Peyer's patch (tissue), 4 donors: ENCODE results near the gene CD68. TPM values are rescaled to one million over a fixed set of nuclear protein-coding genes. Genes with fewer than 3 reads are reported as not detected.

Source experiments
- DNase-seq, 3 donors: peaks; one replicate each; pipeline ENCODE4 v3.0.0-alpha.2; 2017 to 2019
- H3K27ac ChIP-seq, 4 donors: fragments of 200-600 bp; sonication (generic); one replicate each; pipeline ENCODE4 v1.5.1; 2016 to 2019
- H3K27me3 ChIP-seq, 2 donors: fragments of 200-600 bp; sonication (generic); one replicate each; pipeline ENCODE4 v1.5.1; 2019
- H3K36me3 ChIP-seq, 3 donors: fragments of 200-600 bp; sonication (generic); one replicate each; pipeline ENCODE4 v1.5.1; 2016 to 2019
- H3K4me1 ChIP-seq, 4 donors: fragments of 200-600 bp; sonication (generic); one replicate each; pipeline ENCODE4 v1.5.1; 2016 to 2019
- H3K4me3 ChIP-seq, 4 donors: fragments of 200-600 bp; sonication (generic); 1 replicate in 3 of 4; 2 replicates in 1 of 4; pipeline ENCODE4 v1.5.1; 2016 to 2019; ENCODE audit warnings: mild to moderate bottlenecking in 1 of 4
- H3K9me3 ChIP-seq, 4 donors: fragments of 200-600 bp; sonication (generic); one replicate each; pipeline ENCODE4 v1.5.1; 2016 to 2019; ENCODE audit warnings: mild to moderate bottlenecking in 1 of 4
- POLR2A ChIP-seq, 2 donors: fragments of 450-650 bp; IDR thresholded peaks; one replicate each; pipeline ENCODE4 v1.5.1; 2017; ENCODE audit warnings: antibody characterized with exemption in 2 of 2, mild to moderate bottlenecking in 2 of 2, moderate library complexity in 2 of 2
- total RNA-seq, 4 donors: library from RNA; depleted of rRNA; stranded (reverse); fragments of >200 nt; gene quantifications; one replicate each; pipeline ENCODE4 v1.1.0, GENCODE V29; 2016
- TF ChIP-seq, protein P1 (sequence below), 6 experiments: fragments of 450-650 bp in 4 of 6; fragments of 200-600 bp in 2 of 6; sonication (generic) in 1 of 6; IDR thresholded peaks; one replicate each; pipeline ENCODE4 v1.5.1; 2017 to 2019; ENCODE audit warnings: antibody characterized with exemption in 6 of 6, mild to moderate bottlenecking in 3 of 6, moderate library complexity in 1 of 6

CD68 gene
- total RNA-seq, 4 donors from 2014 or later: 42.1 to 149 (median 124) TPM

DNA sequence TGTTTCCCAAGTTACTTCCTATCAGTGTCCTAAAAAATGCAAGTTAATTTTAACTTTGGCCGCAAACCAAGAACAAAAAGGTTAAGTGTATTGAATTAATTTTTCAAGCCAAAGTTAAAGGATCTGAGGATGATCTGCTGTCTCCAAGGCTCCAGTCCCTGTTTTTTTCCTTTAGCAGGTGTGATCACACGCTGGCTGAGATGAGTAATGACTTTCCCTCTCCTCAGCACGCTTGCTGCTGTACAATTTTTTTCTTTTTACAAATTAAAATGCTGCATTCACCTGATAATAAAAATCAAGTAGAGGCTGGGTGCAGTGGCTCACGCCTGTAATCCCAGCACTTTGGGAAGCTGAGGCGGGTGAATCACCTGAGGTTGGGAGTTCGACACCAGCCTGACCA, 34.5 kb upstream of the CD68 start:
- Histone ChIP-seq H3K9me3 (no peaks in the 10 kb centered on the region), H3K36me3 (no peaks in the 10 kb centered on the region), H3K27ac (no peak overlapping the region), H3K27me3 (no peaks in the 10 kb centered on the region), H3K4me3 (no peak overlapping the region), H3K4me1 (peaks cover 0 to 13% (median 9%) of the 10 kb centered on the region in 4 donors)
- no peak for TF ChIP-seq POLR2A (IDR thresholded peaks at IDR 0.05)
- TF ChIP-seq, protein P1, sequence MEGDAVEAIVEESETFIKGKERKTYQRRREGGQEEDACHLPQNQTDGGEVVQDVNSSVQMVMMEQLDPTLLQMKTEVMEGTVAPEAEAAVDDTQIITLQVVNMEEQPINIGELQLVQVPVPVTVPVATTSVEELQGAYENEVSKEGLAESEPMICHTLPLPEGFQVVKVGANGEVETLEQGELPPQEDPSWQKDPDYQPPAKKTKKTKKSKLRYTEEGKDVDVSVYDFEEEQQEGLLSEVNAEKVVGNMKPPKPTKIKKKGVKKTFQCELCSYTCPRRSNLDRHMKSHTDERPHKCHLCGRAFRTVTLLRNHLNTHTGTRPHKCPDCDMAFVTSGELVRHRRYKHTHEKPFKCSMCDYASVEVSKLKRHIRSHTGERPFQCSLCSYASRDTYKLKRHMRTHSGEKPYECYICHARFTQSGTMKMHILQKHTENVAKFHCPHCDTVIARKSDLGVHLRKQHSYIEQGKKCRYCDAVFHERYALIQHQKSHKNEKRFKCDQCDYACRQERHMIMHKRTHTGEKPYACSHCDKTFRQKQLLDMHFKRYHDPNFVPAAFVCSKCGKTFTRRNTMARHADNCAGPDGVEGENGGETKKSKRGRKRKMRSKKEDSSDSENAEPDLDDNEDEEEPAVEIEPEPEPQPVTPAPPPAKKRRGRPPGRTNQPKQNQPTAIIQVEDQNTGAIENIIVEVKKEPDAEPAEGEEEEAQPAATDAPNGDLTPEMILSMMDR (IDR thresholded peaks at IDR 0.05): no peak
- no peak for DNase-seq

DNA sequence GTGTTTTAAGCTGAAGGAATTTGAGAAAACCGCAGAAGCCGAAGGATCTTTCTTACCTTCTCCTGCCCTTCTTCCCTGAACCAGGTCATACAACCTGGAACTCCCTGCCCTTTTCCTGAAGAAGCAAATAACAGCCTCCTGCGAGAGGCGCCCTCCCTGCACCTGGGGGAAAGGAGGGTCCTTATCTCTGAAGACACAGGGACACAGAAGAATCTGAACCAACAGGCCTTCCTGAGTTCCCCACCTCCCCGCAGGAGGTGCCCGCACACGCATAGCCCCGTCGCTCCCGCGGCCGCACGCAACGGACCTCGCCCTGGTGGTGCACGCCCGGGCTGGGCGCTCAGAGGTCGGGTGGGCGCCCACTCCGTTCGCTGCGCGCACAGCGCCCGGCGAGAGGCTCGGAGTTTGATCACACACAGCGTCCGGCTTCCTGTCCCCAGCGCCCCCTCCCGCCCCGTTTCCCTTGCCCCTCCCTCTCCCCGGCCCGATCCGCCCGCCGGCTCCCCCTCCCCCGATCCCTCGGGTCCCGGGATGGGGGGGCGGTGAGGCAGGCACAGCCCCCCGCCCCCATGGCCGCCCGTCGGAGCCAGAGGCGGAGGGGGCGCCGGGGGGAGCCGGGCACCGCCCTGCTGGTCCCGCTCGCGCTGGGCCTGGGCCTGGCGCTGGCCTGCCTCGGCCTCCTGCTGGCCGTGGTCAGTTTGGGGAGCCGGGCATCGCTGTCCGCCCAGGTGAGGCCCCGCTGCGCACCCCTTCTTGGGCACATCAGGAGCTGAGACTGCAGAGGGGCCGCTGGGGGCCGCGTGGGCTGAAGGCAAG, 30.6 kb upstream of the CD68 start, which contains the start of gene TNFSF12:
TNFSF12 (plus strand) TSS at position 474 of the 816 bp plus-strand sequence; CDS start at position 570, 96 bp downstream.
- no peaks in the 10 kb centered on the region for H3K27me3 ChIP-seq
- no peaks in the 10 kb centered on the region for H3K9me3 ChIP-seq
- DNase-seq: peak; percentile 74 to 88 (median 81)
- peak within 1 kb of the TSS; percentile 64 to 80 (median 72) for H3K4me3 ChIP-seq
- peak within 1 kb of the TSS; percentile 85 to 94 (median 92) for H3K27ac ChIP-seq
- H3K4me1 ChIP-seq: peaks cover 0 to 19% (median 13%) of the 10 kb centered on the region in 4 donors
- no peaks in the 10 kb centered on the region for H3K36me3 ChIP-seq
- TF ChIP-seq, protein P1 (IDR thresholded peaks at IDR 0.05): peak in 3 of 6 experiments; percentile 5 to 16 (median 10)
- TF ChIP-seq POLR2A (IDR thresholded peaks at IDR 0.05): peak in 1 of 2 donors; percentile 40

DNA sequence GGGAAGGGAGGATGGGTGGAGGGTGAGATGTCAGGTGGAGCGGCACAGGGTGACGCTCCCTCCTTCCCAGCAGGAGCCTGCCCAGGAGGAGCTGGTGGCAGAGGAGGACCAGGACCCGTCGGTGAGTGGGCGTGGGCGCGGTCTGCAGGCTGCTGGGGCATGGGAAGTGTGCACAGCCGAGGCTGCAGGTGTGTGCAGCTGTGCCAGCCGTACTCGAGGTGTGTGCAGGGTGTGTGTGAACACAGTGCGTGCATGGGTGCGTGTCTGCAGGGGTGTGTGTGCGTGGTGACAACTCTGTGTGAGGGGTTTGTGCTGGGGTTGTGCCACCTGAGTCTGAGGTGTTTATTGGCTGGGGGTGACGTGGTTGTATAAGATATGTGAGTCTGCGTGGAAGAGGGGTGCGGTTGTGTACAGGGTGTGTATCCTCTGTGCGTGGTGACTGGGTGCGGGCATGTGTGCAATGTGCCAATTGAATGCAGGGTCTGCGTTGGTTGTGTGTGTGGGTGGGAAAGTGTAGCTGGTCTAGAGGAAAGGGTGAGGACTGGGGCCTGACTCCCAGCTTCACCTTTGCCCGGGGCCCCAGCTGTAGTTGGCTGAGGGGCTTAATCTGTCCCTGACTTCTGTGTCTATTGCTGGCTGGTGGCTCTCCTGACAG, 29.9 kb upstream of the CD68 start:
- Histone ChIP-seq H3K4me3 (peak overlapping the region; percentile 64 to 80 (median 72)), H3K27me3 (no peaks in the 10 kb centered on the region), H3K4me1 (peaks cover 0 to 19% (median 13%) of the 10 kb centered on the region in 4 donors), H3K9me3 (no peaks in the 10 kb centered on the region), H3K27ac (peak overlapping the region; percentile 85 to 94 (median 92)), H3K36me3 (no peaks in the 10 kb centered on the region)
- TF ChIP-seq, protein P1 (IDR thresholded peaks at IDR 0.05): no peak
- no peak for TF ChIP-seq POLR2A (IDR thresholded peaks at IDR 0.05)
- DNase-seq: peak in 2 of 3 donors; percentile 55 to 57

DNA sequence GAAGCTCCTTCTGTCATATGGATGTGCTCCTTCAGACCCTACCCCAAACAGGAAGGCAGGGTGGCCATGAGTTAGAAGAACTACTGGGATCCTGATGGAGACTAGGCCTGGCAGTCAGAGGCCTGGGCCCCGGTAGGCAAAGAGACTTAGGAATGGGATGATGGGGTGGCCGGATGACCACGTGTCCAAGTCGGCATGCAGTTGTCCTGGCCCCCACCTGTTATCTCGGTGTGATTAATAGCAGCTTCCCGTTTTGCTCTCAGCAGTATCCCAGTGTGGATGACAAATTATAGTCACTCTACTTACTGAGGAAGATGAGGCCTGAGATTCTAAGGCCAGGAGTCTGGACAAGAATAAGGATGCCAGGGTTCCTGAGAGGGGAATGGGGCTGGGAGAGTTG, 29.1 kb upstream of the CD68 start:
- no peak for DNase-seq
- Histone ChIP-seq H3K9me3 (no peaks in the 10 kb centered on the region), H3K36me3 (no peaks in the 10 kb centered on the region), H3K27ac (peak overlapping the region in 2 of 4 donors; percentile 91 to 94), H3K27me3 (no peaks in the 10 kb centered on the region), H3K4me3 (no peak overlapping the region), H3K4me1 (peaks cover 0 to 19% (median 13%) of the 10 kb centered on the region in 4 donors)
- no peak for TF ChIP-seq POLR2A (IDR thresholded peaks at IDR 0.05)
- TF ChIP-seq, protein P1 (IDR thresholded peaks at IDR 0.05): no peak

DNA sequence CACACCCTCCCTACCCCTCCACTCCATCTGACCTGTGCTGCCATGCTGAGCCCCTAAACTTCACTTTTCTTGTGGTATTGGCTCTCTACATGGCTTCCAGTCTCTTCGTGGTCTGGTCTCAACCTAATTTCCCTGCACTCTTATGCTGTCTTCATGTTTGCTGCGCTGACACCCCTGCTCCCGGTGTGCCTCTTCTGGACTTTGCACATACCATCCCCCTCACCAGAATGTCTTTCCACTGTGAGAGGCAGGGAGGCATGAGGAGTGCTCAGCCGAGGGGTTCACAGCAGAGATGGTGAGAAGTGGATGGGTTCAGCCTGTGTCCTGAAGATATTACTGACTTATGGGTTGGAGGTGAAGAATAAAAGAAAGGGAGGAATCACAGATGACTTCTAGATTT, 28.0 kb upstream of the CD68 start:
- H3K4me3 ChIP-seq: no peak overlapping the region
- H3K36me3 ChIP-seq: no peaks in the 10 kb centered on the region
- H3K27me3 ChIP-seq: no peaks in the 10 kb centered on the region
- TF ChIP-seq, protein P1 (IDR thresholded peaks at IDR 0.05): no peak
- no peak for TF ChIP-seq POLR2A (IDR thresholded peaks at IDR 0.05)
- H3K9me3 ChIP-seq: no peaks in the 10 kb centered on the region
- peaks cover 0 to 19% (median 13%) of the 10 kb centered on the region in 4 donors for H3K4me1 ChIP-seq
- no peak for DNase-seq
- peak overlapping the region in 1 of 4 donors; percentile 80 for H3K27ac ChIP-seq
